HG03060 (cell line): ENCODE measurements around the gene MAP2.

Source experiments
- ATAC-seq: cut with Tn5 transposase; IDR thresholded peaks from one replicate; pipeline ENCODE4 v1.9.1; 2021; ENCODE audit warnings: low read depth, moderate number of reproducible peaks; ENCODE audit not compliant: unreplicated experiment

MAP2 gene, protein sequence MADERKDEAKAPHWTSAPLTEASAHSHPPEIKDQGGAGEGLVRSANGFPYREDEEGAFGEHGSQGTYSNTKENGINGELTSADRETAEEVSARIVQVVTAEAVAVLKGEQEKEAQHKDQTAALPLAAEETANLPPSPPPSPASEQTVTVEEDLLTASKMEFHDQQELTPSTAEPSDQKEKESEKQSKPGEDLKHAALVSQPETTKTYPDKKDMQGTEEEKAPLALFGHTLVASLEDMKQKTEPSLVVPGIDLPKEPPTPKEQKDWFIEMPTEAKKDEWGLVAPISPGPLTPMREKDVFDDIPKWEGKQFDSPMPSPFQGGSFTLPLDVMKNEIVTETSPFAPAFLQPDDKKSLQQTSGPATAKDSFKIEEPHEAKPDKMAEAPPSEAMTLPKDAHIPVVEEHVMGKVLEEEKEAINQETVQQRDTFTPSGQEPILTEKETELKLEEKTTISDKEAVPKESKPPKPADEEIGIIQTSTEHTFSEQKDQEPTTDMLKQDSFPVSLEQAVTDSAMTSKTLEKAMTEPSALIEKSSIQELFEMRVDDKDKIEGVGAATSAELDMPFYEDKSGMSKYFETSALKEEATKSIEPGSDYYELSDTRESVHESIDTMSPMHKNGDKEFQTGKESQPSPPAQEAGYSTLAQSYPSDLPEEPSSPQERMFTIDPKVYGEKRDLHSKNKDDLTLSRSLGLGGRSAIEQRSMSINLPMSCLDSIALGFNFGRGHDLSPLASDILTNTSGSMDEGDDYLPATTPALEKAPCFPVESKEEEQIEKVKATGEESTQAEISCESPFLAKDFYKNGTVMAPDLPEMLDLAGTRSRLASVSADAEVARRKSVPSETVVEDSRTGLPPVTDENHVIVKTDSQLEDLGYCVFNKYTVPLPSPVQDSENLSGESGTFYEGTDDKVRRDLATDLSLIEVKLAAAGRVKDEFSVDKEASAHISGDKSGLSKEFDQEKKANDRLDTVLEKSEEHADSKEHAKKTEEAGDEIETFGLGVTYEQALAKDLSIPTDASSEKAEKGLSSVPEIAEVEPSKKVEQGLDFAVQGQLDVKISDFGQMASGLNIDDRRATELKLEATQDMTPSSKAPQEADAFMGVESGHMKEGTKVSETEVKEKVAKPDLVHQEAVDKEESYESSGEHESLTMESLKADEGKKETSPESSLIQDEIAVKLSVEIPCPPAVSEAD (N-terminal part only)

DNA sequence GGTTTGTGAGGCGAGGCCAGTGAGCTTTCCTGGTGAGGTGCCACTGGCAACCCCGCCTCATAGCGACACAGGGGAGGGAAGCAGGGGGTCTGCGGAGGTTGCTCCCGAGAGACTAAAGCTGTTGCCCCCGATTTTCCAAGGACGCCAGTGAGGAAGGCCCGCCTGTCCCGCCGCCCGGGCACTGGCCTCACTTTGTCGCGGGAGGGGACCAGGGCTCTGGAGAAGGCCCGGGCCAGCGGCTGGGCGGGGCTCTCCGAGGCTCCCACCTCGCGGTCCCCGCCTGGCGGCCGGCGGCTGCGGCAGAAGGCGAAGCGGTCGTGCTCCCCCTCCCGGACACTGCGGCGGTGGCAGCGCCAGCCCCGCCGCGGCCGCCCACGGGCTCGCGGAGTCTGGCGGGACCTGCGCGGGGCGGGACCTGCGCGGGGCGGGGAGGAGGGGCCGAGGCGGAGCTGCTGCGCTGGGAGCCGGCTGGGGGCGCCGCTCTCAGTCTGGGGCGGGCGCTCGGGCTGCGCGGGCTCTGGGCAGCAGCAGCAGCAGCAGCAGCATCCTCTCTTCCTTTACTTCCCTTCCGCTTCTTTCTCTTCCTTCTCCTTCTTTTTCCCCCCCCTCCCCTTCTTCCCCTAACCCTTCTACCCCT is at the start of gene MAP2:
Gene MAP2 (plus strand): TSS at position 486 of the 637 bp plus-strand sequence. CDS start 229,124 bp downstream, outside the sequence.
- ATAC-seq = peak; percentile 71

DNA sequence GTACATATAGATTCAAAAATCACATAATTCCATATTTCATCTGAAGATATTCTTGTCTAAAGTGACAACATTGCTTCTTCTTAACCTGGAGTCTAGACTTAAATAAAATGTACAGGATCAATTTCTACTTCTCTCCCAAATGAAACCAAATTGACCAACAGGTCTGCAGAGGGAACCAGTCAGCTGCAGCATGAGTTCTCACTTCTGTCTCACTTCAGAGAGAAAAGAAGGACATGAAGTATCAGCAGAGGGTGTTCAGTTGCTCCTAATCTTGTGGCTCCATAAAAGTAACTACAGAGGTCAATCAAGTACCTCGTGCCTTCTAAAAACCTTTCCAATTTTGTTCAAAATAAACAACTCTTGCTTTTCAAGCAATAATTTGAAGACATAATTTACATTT is 47.2 kb upstream of the MAP2 start:
- ATAC-seq = no peak

DNA sequence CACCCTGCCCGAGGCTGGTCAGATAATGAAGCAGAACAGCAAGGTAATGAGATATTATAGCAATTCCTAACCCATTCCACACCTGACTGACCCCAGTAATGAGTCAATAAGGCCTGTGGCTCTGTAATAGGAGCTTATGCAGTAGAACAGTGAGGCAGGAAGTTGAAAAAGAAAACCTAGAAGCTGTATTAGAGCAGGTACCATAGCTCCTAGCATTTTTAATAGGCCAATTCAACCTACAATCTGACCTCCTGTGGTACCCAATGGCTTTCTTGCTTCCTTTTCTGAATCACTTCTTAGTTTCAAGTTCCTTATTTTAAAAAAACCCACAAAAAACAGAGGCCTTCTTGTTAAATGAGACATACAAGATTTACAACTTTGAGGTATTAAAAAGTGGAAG is 43.6 kb upstream of the MAP2 start:
- ATAC-seq = peak; percentile 99

DNA sequence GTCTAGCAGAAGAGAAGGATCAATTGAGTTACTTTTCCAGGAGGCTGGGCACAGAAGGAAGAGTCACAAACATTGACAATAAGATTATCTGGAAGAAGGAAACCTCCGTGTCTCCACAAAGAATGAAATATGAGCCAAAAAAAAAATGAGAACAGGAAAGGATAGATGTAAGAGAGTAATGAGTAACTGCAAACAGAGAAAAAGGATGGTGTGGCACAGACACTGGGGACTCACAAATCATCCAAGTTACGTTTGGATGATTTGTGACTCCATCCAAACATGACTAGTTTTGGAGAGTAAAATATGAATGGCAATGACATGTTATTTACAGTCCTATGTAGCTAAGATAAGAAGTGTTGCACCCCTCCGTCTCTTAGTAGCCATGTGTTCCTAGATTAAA is 42.8 kb upstream of the MAP2 start:
- no peak for ATAC-seq

DNA sequence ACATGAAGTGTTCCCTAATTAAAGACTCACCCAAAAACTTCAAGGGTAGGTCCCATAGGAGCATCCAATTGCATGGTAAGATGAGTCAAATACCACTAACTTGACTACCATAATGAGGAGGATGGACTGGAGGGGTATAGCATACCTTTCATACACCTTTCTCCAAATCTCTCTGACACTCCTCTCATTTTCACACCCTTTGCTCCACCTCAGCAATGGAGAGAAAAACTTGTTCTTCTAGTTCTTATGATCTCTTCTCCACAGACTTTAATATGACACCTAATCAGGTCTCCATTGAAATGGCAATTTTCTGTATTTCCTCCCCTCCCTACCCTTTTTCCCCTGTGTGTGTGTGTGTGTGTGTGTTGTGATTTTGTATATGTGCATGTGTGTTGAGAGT is 41.1 kb upstream of the MAP2 start:
- ATAC-seq = no peak

DNA sequence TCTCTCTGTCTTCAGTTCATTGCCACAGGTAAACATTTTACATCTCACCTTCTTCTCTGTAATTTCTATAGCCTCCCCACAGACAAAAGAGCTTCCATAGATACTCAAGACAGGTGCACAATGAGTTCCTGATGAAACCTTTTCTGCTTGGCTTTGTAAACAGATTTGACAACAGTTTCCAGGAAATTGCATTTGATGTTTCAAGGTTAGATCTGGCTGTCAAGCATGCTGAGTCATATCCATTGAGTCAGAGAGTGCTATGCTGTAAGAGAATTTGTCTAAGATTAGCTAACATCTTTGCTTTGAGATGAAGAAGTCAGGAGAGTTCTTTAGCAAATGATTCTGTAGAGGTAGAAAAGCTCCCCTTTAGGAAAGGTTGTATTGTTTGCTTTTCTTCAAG is 40.6 kb upstream of the MAP2 start:
- ATAC-seq = no peak

DNA sequence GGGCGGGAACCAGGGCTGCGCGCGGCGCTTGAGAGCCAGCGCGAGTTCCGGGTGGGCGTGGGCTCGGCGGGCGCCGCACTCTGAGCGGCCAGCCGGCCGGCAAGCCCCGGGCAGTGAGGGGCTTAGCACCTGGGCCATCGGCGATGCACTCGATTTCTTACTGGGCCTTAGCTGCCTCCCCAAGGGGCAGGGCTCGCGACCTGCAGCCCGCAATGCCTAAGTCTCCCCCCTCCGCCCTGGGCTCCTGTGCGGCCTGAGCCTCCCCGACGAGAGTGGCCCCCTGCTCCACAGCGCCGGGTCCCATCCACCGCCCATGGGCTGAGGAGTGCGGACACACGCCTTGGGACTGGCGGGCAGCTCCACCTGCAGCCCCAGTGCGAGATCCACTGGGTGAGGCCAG is 36.5 kb upstream of the MAP2 start:
- no peak for ATAC-seq

DNA sequence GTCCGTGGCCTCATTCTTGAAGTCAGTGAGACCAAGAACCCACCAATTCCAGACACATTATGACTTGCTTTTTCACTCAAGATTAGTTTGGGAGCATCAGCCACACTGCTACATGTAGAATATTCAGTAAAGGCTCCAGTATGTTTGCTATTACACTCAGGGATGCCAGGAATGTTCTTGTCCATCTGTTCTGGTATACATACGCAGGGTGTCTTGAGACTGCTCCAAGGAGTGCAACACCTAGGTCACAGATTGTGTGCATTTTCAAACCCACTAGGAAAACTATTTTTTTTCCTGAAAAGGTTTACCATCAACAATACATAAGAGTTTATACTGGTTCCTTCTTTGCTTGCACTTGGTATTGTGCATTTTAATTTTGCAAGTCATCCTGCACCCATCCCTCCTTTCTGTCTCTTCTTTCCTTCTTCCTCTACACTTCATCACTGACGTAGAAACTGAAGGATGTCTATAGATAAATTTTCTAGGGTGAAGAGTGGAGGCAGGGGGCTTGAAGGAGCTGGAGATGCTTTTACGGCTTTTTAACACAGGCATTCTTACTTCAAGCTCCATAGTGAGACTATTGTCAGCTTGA is 35.3 kb upstream of the MAP2 start:
- ATAC-seq = no peak

DNA sequence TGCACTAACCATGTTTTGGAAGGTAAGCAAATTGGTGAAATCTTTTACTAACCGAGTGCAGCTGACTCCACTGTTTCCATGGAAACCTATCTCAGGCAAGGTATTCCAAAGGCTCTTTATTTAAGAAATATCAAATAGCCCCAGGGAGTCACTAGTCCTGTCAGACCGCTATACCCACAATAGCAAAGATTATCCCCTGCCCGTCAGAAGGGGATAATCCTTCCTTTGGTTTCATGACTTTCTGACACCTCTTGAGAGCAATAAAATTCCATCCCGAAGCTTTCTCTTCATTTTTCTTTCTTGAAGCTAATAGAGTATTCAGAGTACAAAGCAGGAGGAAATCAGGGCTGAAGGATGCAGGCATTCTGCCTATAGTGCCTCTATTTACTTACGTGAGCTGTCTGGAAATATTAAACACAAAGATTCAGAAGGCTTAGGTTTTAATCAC is 34.7 kb upstream of the MAP2 start:
- ATAC-seq = no peak

DNA sequence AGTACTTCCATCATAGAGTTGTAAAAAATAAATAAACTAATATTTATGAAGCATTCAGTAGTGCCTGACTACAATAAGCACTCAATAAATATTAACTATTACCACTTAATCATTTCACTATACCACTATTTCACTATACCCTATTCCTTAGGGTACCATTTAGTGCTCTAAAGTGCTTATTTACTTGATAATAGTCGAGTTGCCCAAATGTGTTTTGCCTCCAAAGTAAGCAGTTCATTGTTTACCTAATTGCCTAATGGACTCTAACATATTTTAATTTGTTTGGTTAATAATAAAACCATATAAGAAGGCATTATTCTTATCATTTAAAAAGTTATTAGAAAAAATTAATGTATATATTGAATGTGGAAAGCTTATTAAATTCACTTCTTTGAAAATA is 33.0 kb upstream of the MAP2 start:
- no peak for ATAC-seq

DNA sequence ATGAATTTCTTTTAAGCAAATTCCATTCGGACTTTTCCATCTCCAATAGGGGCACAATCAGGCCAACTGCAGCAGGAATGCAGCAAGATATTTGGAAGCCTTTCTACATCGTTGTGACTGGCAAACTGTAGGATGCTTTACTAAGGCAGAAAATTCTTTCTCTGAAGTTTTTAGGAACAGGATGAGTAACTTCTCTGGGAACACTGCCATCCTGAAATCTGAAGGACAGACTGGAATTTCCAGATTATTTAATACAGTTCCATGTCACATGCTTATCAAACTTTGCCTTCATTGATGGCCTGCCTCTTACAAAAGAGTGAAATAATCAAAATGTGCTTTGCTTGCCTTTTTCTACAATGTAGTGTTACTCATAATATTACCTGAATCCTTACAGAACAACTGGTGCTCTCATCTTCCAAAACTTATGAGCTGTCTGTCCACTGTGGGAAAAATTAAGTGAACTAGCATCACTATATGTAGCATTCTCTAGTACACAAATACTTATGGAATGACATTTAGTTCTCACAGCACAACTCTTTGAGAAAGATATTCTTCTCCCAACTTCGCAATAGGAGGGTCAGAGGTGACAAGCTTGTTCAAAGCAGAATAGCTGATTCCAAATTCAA is 32.0 kb upstream of the MAP2 start:
- no peak for ATAC-seq

DNA sequence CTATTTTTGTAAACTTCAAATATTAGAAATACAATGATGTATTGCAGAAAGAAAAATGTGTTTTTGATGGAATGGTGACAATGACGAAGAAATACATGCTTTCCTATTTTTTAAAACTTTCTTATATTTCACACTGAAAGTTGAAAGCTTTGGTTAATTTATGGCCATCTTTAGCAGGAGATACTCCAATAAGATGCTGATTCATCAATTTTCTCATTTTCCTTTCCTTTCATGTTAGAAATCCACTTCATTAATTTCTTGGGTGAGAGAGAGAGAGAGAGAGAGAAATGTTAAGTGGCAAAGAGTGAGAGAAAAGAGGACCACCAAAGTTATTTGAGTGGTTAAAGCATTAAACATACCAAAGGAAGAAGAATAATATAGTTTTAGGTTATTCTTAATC is 28.6 kb upstream of the MAP2 start:
- no peak for ATAC-seq

DNA sequence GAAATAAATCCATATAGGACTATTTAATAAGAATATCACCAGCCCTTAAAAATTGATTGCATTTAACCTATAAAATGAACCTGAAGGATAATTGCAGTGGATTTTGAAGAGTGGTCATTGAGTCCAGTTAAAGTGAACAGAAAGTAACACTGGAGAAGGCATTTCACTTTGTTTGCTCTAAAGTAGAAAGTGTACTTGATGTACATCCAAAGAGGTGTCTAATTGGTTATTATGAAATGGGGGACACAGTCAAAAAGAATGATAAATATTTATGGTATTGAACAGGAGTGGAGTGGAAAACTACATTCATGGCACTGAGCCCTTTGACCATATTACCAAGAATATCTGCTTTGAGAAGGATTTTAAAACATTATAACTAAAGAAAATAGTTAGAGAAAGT is 28.2 kb upstream of the MAP2 start:
- no peak for ATAC-seq

DNA sequence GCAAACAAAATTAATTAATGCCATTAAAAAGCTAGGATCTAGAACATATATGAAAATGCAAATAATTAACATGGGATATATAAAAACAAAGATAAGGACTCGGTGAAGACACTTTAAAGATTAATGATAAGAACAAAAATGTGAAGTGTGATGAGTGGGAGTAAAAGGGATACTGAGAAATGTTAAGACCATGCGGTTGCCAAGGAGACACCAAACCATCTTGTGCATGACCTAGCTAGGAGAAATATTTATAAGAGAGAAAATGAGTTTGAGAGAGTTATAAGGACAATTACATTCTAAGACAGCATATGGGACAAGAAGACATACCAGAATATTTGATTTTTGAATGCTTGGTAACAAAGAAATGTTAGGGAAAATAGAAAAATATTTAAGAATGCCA is 25.4 kb upstream of the MAP2 start:
- ATAC-seq = no peak

DNA sequence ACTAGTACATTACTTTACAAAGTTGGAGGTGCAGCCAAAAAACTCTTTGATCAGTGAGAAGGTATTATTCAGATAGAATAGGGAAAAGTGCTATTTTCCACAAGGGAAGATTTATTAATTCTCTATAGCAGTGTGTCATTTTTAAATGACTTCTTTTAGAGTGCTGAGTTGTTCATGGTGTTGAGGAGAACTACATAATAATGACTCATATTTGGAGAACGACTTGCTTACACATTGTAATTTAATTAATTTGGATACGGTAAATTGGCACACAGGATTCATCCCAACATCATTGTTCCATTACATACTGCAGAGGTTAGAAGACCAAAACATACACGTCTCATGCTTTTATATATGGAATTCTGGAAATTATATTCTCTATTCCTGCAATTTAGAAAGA is 22.1 kb upstream of the MAP2 start:
- no peak for ATAC-seq

DNA sequence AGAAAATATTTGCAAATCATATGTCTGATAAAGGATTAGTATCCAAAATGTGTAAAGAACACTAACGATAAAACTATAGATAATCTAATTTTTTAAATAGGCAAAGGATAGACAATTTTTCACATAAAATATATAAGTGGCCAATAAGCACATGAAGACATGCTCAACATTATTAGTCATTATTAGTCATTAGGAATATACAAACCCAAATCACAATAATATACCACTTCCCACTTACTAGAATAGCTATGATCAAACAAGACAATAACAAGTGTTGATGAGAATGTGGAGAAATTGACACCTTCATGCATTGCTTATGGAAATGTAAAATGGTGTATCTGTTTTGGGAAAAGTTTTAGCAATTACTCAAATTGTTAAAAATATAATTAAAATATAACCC is 12.6 kb upstream of the MAP2 start:
- ATAC-seq = no peak

DNA sequence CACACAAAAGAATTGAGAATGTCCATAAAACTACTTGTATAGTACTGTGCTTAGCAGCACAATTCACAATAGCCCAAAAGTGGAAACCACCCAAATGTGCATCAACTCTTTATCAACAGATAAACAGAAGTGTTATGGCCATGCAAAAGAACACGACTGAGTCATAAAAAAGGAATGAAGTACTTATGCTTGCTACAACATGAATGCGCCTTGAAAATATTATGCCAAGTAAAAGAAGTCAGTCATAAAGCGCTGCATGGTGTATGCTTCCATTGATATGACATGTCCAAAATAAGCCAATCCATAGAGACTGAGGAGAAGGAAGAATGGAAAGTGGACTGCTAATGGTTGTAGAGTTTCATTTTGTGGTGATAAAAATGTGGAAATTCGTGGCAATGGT is 12.1 kb upstream of the MAP2 start:
- no peak for ATAC-seq

DNA sequence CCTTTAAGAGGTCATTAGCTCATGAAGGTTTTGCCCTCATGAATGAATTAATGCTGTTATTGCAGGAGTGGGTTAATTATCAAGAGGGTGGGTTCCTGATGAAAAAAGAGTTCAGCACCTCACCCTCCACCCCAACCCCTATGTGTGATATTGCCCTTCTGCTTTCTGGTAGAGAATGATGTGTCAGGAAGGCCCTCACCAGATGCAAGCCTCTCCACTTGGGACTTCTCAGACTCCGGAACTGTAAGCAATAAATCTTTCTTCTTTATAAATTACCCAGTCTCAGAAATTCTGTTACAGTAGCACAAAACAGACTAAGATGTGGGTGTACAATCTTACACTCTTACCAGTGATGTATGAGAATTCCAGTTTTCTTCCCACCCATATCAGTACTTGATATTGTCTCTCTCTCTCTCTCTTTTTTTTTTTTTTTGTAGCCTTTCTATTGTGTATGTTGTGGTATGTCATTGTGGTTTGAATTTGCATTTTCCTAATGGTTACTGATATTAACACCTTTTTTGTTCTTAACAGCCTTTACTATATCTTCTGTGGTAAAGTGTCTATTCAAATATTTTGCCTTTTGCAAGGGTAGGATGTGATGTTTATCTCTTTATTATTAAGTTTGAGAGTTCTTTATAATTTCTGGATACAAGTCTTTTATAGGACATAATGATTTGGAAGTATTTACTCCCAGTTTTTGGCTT is 10.4 kb upstream of the MAP2 start:
- ATAC-seq = no peak

DNA sequence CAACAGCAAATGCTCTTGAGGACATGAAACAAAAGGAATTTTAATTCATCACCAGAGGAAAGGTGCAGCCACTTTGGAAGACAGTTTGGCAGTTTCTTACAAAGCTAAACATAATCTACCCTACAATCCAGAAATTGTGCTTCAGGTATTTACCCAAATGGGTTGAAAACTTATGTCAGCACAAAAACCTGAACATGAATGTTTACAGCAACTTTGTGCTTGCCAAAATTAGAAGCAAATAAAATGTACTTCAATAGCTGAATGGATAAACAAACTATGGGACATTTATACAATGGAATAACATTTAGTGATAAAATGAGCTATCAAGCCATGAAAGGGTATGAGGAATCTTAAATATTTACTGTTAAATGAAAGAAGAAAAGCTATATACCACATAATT is 6.9 kb upstream of the MAP2 start:
- no peak for ATAC-seq
